ENCODE measurements around the gene CTR9.

Gene CTR9

GRCh38 chr11:10829139-10829538, 78.1 kb downstream of the CTR9 start:
- DNase-seq: no peak

All from NCI-H510A (cell line).